Measurements from ENCODE around the gene RNF112.
"Not testable (repeated sequence)": the region's sequence is repeated elsewhere in the genome, so short reads cannot be mapped to it uniquely, and the experiment has no call there.

RNF112 gene

DNA sequence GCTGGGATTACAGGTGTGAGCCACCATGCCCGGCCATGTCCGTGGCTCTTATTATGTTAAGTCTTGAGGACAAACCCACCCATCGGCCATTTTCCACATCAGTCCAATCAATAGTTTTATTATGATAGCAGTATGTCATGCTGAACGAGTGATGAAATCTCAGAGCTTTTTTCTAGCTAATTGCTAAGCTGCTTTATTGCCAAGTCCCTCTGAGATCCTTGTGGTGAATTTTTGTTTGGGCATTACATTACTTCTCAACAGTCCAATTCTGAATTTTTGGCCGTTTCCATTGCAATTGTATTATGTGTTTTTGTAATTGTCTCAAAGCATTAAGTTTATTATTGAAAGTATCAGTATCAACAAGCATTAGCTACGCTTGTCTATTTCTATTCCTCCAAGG, 10.9 kb downstream of the RNF112 start:
- Histone ChIP-seq H3K4me3 (ENCODE audit: low read depth in 1 of 2, low read length in 2 of 2) (no peak overlapping the region), H3K9ac (ENCODE audit: low read length) (no peak overlapping the region), H3K27ac (ENCODE audit: low read depth, low read length) (no peak overlapping the region), H3K36me3 (ENCODE audit: insufficient read depth, low read length) (no peaks in the 10 kb centered on the region), H3K27me3 (ENCODE audit: control insufficient read depth in 1 of 2, insufficient read depth in 2 of 2, low read length in 2 of 2) (no peaks in the 10 kb centered on the region), H3K4me1 (ENCODE audit: insufficient read depth, low read length) (peaks cover 22% of the 10 kb centered on the region), H3K9me3 (ENCODE audit: low read length) (no peaks in the 10 kb centered on the region)

DNA sequence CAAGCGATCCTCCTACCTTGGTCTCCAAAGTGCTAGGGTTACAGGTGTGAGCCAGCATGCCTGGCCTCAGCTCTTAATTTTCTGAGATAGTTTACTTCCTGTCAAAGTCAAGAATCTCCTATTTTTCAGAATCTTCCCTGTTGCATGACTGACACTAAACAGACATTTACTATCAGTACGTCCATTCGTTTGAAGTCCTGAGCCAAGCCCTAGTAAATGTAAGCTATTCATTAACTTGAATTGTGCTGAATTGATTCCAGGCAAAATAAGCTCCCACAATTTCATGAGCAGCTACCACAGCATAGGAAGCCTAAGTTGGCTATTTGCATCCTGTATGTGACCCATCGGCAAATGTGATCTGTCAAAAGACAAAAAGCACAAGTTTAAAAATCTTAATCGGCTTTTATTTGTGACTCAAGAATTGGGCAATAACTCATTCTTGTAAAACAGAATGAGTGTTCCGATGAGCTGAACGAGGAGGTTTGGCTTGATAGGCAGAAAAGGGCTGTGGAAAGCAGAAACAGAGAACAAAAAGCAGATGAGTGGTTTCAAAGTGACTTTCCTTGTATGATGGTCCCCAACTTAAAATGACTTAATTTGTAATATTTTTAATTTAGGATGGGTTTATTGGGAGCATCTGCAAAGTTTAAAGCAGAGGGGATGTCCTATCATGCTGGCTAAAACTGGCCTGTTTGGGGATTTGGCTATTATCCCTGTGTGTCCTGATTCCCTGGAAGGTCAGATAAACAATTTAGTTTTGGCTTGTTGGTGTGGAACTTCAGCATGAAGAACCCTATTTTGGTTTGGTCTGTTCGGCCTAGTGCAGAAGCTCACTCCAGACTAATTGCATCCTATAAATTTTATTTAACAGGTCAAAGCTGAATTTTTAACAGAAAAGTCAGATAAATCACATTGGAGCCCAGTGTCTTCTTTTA, 14.2 kb downstream of the RNF112 start:
- no peak overlapping the region for H3K9ac ChIP-seq (ENCODE audit: low read length)
- peaks cover 22% of the 10 kb centered on the region for H3K4me1 ChIP-seq (ENCODE audit: insufficient read depth, low read length)
- no peaks in the 10 kb centered on the region for H3K9me3 ChIP-seq (ENCODE audit: low read length)
- no peak overlapping the region for H3K27ac ChIP-seq (ENCODE audit: low read depth, low read length)
- no peaks in the 10 kb centered on the region for H3K36me3 ChIP-seq (ENCODE audit: insufficient read depth, low read length)
- H3K4me3 ChIP-seq (ENCODE audit: low read depth in 1 of 2, low read length in 2 of 2) = no peak overlapping the region
- no peaks in the 10 kb centered on the region for H3K27me3 ChIP-seq (ENCODE audit: control insufficient read depth in 1 of 2, insufficient read depth in 2 of 2, low read length in 2 of 2)

DNA sequence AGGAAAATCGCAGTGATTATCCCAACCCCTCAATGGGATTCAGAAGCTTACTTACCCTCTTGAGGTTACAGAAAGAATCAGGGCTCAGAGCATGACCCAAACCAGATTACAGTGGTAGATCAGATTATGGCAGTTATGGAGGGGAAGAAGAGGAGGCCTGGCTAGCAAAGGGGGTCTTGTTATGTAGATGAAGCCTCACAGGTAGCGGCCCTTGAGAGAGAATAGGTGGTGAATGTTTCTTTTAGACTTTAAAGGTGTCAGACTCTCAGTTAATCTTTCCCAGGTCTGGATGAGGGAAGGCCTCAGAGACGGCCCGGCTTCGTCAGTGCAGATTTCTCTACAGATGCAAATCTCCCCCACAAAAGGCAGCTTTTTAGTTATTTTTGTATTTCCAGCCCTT, 15.6 kb downstream of the RNF112 start:
- Histone ChIP-seq H3K27ac (ENCODE audit: low read depth, low read length) (no peak overlapping the region), H3K4me1 (ENCODE audit: insufficient read depth, low read length) (peaks cover 22% of the 10 kb centered on the region), H3K36me3 (ENCODE audit: insufficient read depth, low read length) (no peaks in the 10 kb centered on the region), H3K27me3 (ENCODE audit: control insufficient read depth in 1 of 2, insufficient read depth in 2 of 2, low read length in 2 of 2) (no peaks in the 10 kb centered on the region), H3K9me3 (ENCODE audit: low read length) (no peaks in the 10 kb centered on the region), H3K4me3 (ENCODE audit: low read depth in 1 of 2, low read length in 2 of 2) (no peak overlapping the region), H3K9ac (ENCODE audit: low read length) (no peak overlapping the region)

DNA sequence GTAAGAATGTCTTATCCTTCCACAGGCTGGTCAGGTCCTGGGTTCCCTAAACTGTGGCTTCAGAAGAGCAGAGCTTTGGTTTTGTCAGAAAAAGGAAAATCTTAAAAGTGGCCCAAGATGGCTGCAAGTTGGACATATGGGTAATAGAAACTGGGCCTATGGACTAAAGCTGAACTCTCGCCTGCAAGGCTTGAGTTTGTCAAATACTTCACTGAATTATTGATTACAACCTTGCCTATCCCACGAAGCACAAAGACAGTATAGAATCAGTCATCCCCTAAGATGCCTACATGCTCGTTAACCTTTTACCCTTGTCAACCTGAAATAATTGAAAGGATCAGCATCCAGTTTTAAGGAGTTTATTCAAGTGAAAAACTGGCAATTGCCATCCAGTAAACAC, 20.7 kb downstream of the RNF112 start:
- Histone ChIP-seq H3K4me1 (ENCODE audit: insufficient read depth, low read length) (peaks cover under 1% of the 10 kb centered on the region), H3K9ac (ENCODE audit: low read length) (no peak overlapping the region), H3K27ac (ENCODE audit: low read depth, low read length) (no peak overlapping the region), H3K9me3 (ENCODE audit: low read length) (no peaks in the 10 kb centered on the region), H3K27me3 (ENCODE audit: control insufficient read depth in 1 of 2, insufficient read depth in 2 of 2, low read length in 2 of 2) (no peaks in the 10 kb centered on the region), H3K36me3 (ENCODE audit: insufficient read depth, low read length) (no peaks in the 10 kb centered on the region), H3K4me3 (ENCODE audit: low read depth in 1 of 2, low read length in 2 of 2) (no peak overlapping the region)

- H3K27me3 ChIP-seq (ENCODE audit: control insufficient read depth in 1 of 2, insufficient read depth in 2 of 2, low read length in 2 of 2) = no peaks in the 10 kb centered on the region
- no peaks in the 10 kb centered on the region for H3K36me3 ChIP-seq (ENCODE audit: insufficient read depth, low read length)
- H3K4me1 ChIP-seq (ENCODE audit: insufficient read depth, low read length) = no peaks in the 10 kb centered on the region
- no peak overlapping the region for H3K4me3 ChIP-seq (ENCODE audit: low read depth in 1 of 2, low read length in 2 of 2)
- H3K27ac ChIP-seq (ENCODE audit: low read depth, low read length) = no peak overlapping the region
- no peaks in the 10 kb centered on the region for H3K9me3 ChIP-seq (ENCODE audit: low read length)
- no peak overlapping the region for H3K9ac ChIP-seq (ENCODE audit: low read length)
Observed at GRCh38 chr17:19433255-19433654, 22.2 kb downstream of the RNF112 start.

DNA sequence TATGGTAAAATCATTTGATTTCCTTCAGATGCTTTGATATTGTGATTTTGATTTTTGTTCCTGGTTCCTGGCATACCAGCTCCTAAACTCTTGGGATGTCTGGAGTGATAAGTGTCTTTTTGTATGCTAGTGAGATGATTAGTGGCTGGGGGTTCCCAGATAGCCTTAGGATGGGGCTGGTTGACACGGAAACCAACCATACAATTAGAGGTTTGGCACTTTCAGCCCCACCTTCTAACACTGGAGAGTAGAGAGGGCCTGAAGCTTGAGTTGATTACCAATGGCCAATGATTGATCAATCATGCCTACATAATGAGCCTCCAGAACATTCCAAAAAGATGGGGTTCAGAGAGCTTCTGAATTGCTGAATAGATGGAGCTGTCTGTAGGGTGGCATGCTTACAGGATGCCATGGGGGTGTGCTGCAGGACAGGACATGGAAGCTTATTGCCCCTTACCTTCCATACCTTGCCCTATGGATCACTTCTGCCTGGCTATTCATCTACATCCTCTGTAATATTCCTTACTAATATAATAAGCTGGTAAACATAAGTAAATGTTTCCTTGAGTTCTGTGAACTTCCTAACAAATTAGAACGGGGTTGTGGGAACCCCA, 22.8 kb downstream of the RNF112 start:
- no peak overlapping the region for H3K9ac ChIP-seq (ENCODE audit: low read length)
- H3K27me3 ChIP-seq (ENCODE audit: control insufficient read depth in 1 of 2, insufficient read depth in 2 of 2, low read length in 2 of 2) = no peaks in the 10 kb centered on the region
- H3K9me3 ChIP-seq (ENCODE audit: low read length) = no peaks in the 10 kb centered on the region
- no peak overlapping the region for H3K4me3 ChIP-seq (ENCODE audit: low read depth in 1 of 2, low read length in 2 of 2)
- no peak overlapping the region for H3K27ac ChIP-seq (ENCODE audit: low read depth, low read length)
- no peaks in the 10 kb centered on the region for H3K36me3 ChIP-seq (ENCODE audit: insufficient read depth, low read length)
- no peaks in the 10 kb centered on the region for H3K4me1 ChIP-seq (ENCODE audit: insufficient read depth, low read length)

GRCh38 chr17:19440421-19440820, 29.4 kb downstream of the RNF112 start:
- no peak overlapping the region for H3K4me3 ChIP-seq (ENCODE audit: low read depth in 1 of 2, low read length in 2 of 2)
- H3K4me1 ChIP-seq (ENCODE audit: insufficient read depth, low read length) = no peaks in the 10 kb centered on the region
- H3K9ac ChIP-seq (ENCODE audit: low read length) = no peak overlapping the region
- no peaks in the 10 kb centered on the region for H3K36me3 ChIP-seq (ENCODE audit: insufficient read depth, low read length)
- no peak overlapping the region for H3K27ac ChIP-seq (ENCODE audit: low read depth, low read length)
- H3K9me3 ChIP-seq (ENCODE audit: low read length) = no peaks in the 10 kb centered on the region
- no peaks in the 10 kb centered on the region for H3K27me3 ChIP-seq (ENCODE audit: control insufficient read depth in 1 of 2, insufficient read depth in 2 of 2, low read length in 2 of 2)

GRCh38 chr17:19441288-19441687, 30.3 kb downstream of the RNF112 start:
- H3K4me1 ChIP-seq (ENCODE audit: insufficient read depth, low read length); H3K4me3 ChIP-seq (ENCODE audit: low read depth in 1 of 2, low read length in 2 of 2); H3K27ac ChIP-seq (ENCODE audit: low read depth, low read length); H3K9me3 ChIP-seq (ENCODE audit: low read length); H3K27me3 ChIP-seq (ENCODE audit: control insufficient read depth in 1 of 2, insufficient read depth in 2 of 2, low read length in 2 of 2); H3K36me3 ChIP-seq (ENCODE audit: insufficient read depth, low read length); H3K9ac ChIP-seq (ENCODE audit: low read length): not testable (repeated sequence)

DNA sequence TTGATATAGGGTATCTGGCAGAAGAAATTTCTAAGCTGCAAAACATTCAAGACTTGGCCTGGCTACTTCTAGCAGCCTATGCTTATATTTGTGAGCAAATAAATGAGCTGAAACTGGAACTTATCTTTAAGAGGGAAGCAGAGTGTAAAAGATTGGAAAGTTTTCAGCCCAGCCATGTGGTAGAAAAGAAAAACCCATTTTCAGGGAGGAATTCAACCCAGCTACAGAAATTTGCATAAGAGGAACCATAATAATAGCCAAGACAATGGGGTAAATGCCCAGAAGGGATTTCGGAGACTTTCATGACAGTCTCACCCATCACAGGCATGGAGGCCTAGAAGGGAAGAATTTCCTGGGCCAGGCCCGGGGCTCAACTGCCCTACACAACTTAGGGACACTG, 31.7 kb downstream of the RNF112 start:
- Histone ChIP-seq H3K9ac (ENCODE audit: low read length) (no peak overlapping the region), H3K36me3 (ENCODE audit: insufficient read depth, low read length) (no peaks in the 10 kb centered on the region), H3K27ac (ENCODE audit: low read depth, low read length) (no peak overlapping the region), H3K27me3 (ENCODE audit: control insufficient read depth in 1 of 2, insufficient read depth in 2 of 2, low read length in 2 of 2) (no peaks in the 10 kb centered on the region), H3K4me3 (ENCODE audit: low read depth in 1 of 2, low read length in 2 of 2) (no peak overlapping the region), H3K9me3 (ENCODE audit: low read length) (no peaks in the 10 kb centered on the region), H3K4me1 (ENCODE audit: insufficient read depth, low read length) (peaks cover 12% of the 10 kb centered on the region)

DNA sequence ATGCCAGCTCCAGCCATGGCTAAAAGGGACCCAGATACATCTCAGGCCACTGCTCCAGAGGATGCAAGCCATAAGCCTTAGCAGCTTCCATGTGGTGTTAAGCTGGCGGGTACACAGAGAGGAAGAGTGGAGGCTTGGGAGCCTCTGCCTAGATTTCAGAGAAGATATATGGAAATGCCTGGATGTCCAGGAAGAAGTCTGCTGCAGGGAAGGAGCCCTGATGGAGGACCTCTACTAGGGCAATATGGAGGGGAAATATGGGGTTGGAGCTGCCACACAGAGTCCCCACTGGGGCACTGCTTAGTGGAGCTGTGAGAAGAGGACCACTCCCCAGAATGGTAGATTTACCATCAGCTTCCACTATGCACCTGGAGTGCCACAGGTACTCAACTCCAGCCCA, 32.1 kb downstream of the RNF112 start:
- no peaks in the 10 kb centered on the region for H3K36me3 ChIP-seq (ENCODE audit: insufficient read depth, low read length)
- no peak overlapping the region for H3K4me3 ChIP-seq (ENCODE audit: low read depth in 1 of 2, low read length in 2 of 2)
- no peak overlapping the region for H3K27ac ChIP-seq (ENCODE audit: low read depth, low read length)
- no peaks in the 10 kb centered on the region for H3K9me3 ChIP-seq (ENCODE audit: low read length)
- H3K27me3 ChIP-seq (ENCODE audit: control insufficient read depth in 1 of 2, insufficient read depth in 2 of 2, low read length in 2 of 2) = no peaks in the 10 kb centered on the region
- H3K9ac ChIP-seq (ENCODE audit: low read length) = no peak overlapping the region
- peaks cover 16% of the 10 kb centered on the region for H3K4me1 ChIP-seq (ENCODE audit: insufficient read depth, low read length)

DNA sequence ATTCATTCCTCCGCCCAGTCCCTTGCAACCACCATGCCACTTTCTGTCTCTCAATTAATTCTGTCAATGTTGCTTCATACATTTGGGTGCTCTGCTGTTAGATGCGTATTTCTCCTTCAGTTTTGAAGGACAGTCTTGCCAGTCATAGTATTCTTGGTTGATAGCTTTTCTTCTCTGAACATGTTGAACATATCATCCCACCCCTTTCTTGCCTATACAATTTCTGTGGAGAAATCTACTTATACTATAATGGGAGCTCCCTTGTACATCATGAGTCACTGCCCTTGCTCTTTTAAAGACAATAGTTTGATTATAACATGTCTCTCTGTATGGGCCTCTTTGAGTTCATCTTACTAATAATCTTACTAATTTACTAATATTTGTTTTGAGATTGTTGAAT, 34.1 kb downstream of the RNF112 start:
- no peaks in the 10 kb centered on the region for H3K9me3 ChIP-seq (ENCODE audit: low read length)
- no peaks in the 10 kb centered on the region for H3K27me3 ChIP-seq (ENCODE audit: control insufficient read depth in 1 of 2, insufficient read depth in 2 of 2, low read length in 2 of 2)
- H3K4me1 ChIP-seq (ENCODE audit: insufficient read depth, low read length) = peaks cover 32% of the 10 kb centered on the region
- H3K4me3 ChIP-seq (ENCODE audit: low read depth in 1 of 2, low read length in 2 of 2) = no peak overlapping the region
- no peak overlapping the region for H3K9ac ChIP-seq (ENCODE audit: low read length)
- H3K36me3 ChIP-seq (ENCODE audit: insufficient read depth, low read length) = no peaks in the 10 kb centered on the region
- H3K27ac ChIP-seq (ENCODE audit: low read depth, low read length) = no peak overlapping the region

- H3K4me3 ChIP-seq (ENCODE audit: low read depth in 1 of 2, low read length in 2 of 2) = not testable (repeated sequence)
Observed at GRCh38 chr17:19446577-19446976, 35.5 kb downstream of the RNF112 start.

More at GRCh38 chr17:19446577-19446976, 35.5 kb downstream of the RNF112 start:
- H3K4me1 ChIP-seq (ENCODE audit: insufficient read depth, low read length) = peaks cover 32% of the 10 kb centered on the region
- not testable (repeated sequence) for H3K36me3 ChIP-seq (ENCODE audit: insufficient read depth, low read length); H3K9ac ChIP-seq (ENCODE audit: low read length); H3K27me3 ChIP-seq (ENCODE audit: control insufficient read depth in 1 of 2, insufficient read depth in 2 of 2, low read length in 2 of 2); H3K9me3 ChIP-seq (ENCODE audit: low read length)
- peak overlapping the region; percentile 80 for H3K27ac ChIP-seq (ENCODE audit: low read depth, low read length)
